Naive thymus-derived CD8-positive, alpha-beta T cell (primary cell): ENCODE data around the gene NAA20. TPM values are rescaled to one million over a fixed set of nuclear protein-coding genes. Genes with fewer than 3 reads are reported as not detected.

Experiments used
- ATAC-seq, 2 donors: fragments of 150-1000 bp; cut with Tn5 transposase in 1 of 2; sonication (Bioruptor Pico), chemical (Tn5 transposase) in 1 of 2; 1 replicate in 1 of 2; 2 replicates in 1 of 2; pipeline ENCODE4 v1.10.0; 2021; ENCODE audit warnings: mild to moderate bottlenecking in 2 of 2, moderate library complexity in 2 of 2
- POLR2A ChIA-PET: fragments of 350-600 bp; sonication (Branson Sonifier 250); formaldehyde crosslinking; loops from one replicate; lab custom pipeline; 2021; ENCODE audit warnings: antibody characterized with exemption; lab: Charles Lee
- DNase-seq, 10 donors: peaks; one replicate each; pipeline versions ENCODE4 v3.0.0 to v3.0.0-alpha.2; 2020 to 2022
- H3K27ac Mint-ChIP-seq, 10 donors: one replicate each; pipeline ENCODE4 v1.8.0; 2020 to 2022; ENCODE audit warnings: mild to moderate bottlenecking in 10 of 10, mixed read lengths in 10 of 10, moderate library complexity in 4 of 10, inconsistent platforms in 1 of 10
- H3K27me3 Mint-ChIP-seq, 5 donors: one replicate each; pipeline ENCODE4 v1.8.0; 2021 to 2022; ENCODE audit warnings: mixed read lengths in 5 of 5
- H3K36me3 Mint-ChIP-seq, 3 donors: one replicate each; pipeline ENCODE4 v1.8.0; 2020 to 2022; ENCODE audit warnings: mixed read lengths in 3 of 3, mild to moderate bottlenecking in 2 of 3, inconsistent platforms in 1 of 3
- H3K4me1 Mint-ChIP-seq, 4 donors: one replicate each; pipeline ENCODE4 v1.8.0; 2021 to 2022; ENCODE audit warnings: mixed read lengths in 4 of 4
- H3K4me3 Mint-ChIP-seq, 10 donors: one replicate each; pipeline ENCODE4 v1.8.0; 2020 to 2022; ENCODE audit warnings: mild to moderate bottlenecking in 10 of 10, mixed read lengths in 10 of 10, moderate library complexity in 6 of 10, inconsistent platforms in 1 of 10
- H3K9me3 Mint-ChIP-seq, 9 donors: one replicate each; pipeline ENCODE4 v1.8.0; 2020 to 2022; ENCODE audit warnings: mixed read lengths in 9 of 9, mild to moderate bottlenecking in 3 of 9, inconsistent platforms in 1 of 9, moderate library complexity in 1 of 9
- polyA plus RNA-seq, 3 donors: library from polyadenylated mRNA; unstranded; fragments of 300-500 nt; fragmentation: Illumina TruSeq; gene quantifications; one replicate each; pipeline ENCODE4 v1.2.3, GENCODE V29; 2021
- total RNA-seq, 8 experiments: library from RNA in 2 of 8; stranded (reverse) in 2 of 8; gene quantifications; one replicate each; pipeline ENCODE4 v1.2.3 and lab custom pipeline; 2021 to 2026

NAA20 gene
- total RNA-seq (10 to 100 TPM; 40.9 to 41.5 TPM), polyA plus RNA-seq (10 to 100 TPM; 75.0 to 82.4 (median 79.9) TPM), total RNA-seq (lab: John Stamatoyannopoulos, UW) (22.3 to 88.9 (median 43.1) reads per million in 6 experiments)

- POLR2A ChIA-PET, result interaction anchor here (0.8 to 2.1 kb wide), 4 partner anchors 9 to 37 kb away, joined by 4 to 48 read pairs (median 7); partner anchors contain the start of genes CFAP61 and CRNKL1
- Mint-ChIP-seq H3K4me3 (peak within 1 kb of the TSS; percentile 87 to 96 (median 93)), H3K27ac (peak within 1 kb of the TSS; percentile 90 to 99 (median 96)), H3K4me1 (peaks cover 31 to 61% (median 50%) of the 10 kb centered on the region in 4 donors), H3K36me3 (peaks cover 0 to 8% (median 1%) of the 10 kb centered on the region in 3 donors), H3K9me3 (no peaks in the 10 kb centered on the region), H3K27me3 (no peaks in the 10 kb centered on the region)
- peak; percentile 96 to 97 for ATAC-seq
- peak; percentile 84 to 94 (median 88) for DNase-seq
These were observed at the start of gene NAA20 for GRCh38 chr20:20017001-20017843. TSS of gene NAA20 (plus strand) at chr20:20017362. CDS start at chr20:20017397, 35 bp downstream.

- no peak for ATAC-seq
- no peaks in the 10 kb centered on the region for H3K36me3 Mint-ChIP-seq
- H3K27ac Mint-ChIP-seq, result no peak overlapping the region
- no peaks in the 10 kb centered on the region for H3K27me3 Mint-ChIP-seq
- no peaks in the 10 kb centered on the region for H3K9me3 Mint-ChIP-seq
- POLR2A ChIA-PET, result no interaction called here
- no peak overlapping the region for H3K4me3 Mint-ChIP-seq
- no peak for DNase-seq
- peaks cover 7 to 20% (median 15%) of the 10 kb centered on the region in 4 donors for H3K4me1 Mint-ChIP-seq
These were observed 49.7 kb upstream of the NAA20 start for GRCh38 chr20:19967445-19967844.

GRCh38 chr20:19968028-19968427 lies 49.1 kb upstream of the NAA20 start:
- Mint-ChIP-seq H3K27ac (peak overlapping the region in 3 of 10 donors; percentile 1 to 47 (median 9)), H3K9me3 (no peaks in the 10 kb centered on the region), H3K4me1 (peaks cover 7 to 20% (median 15%) of the 10 kb centered on the region in 4 donors), H3K4me3 (peak overlapping the region in 2 of 10 donors; percentile 5 to 8), H3K27me3 (no peaks in the 10 kb centered on the region), H3K36me3 (no peaks in the 10 kb centered on the region)
- ATAC-seq (no peak), DNase-seq (no peak)
- POLR2A ChIA-PET, result no interaction called here

- no peaks in the 10 kb centered on the region for H3K9me3 Mint-ChIP-seq
- H3K36me3 Mint-ChIP-seq, result no peaks in the 10 kb centered on the region
- DNase-seq (no peak), ATAC-seq (no peak)
- H3K27me3 Mint-ChIP-seq, result no peaks in the 10 kb centered on the region
- H3K4me3 Mint-ChIP-seq, result peak overlapping the region in 2 of 10 donors; percentile 5 to 8
- H3K4me1 Mint-ChIP-seq, result peaks cover 7 to 20% (median 15%) of the 10 kb centered on the region in 4 donors
- H3K27ac Mint-ChIP-seq, result peak overlapping the region in 3 of 10 donors; percentile 1 to 47 (median 9)
- POLR2A ChIA-PET, result no interaction called here
These were observed 48.6 kb upstream of the NAA20 start for GRCh38 chr20:19968466-19969073.

- Mint-ChIP-seq H3K27me3 (no peaks in the 10 kb centered on the region), H3K4me3 (no peak overlapping the region), H3K9me3 (no peaks in the 10 kb centered on the region), H3K36me3 (no peaks in the 10 kb centered on the region), H3K27ac (no peak overlapping the region), H3K4me1 (peaks cover 7 to 20% (median 15%) of the 10 kb centered on the region in 4 donors)
- ATAC-seq (no peak), DNase-seq (no peak)
- POLR2A ChIA-PET, result no interaction called here
These were observed 48.1 kb upstream of the NAA20 start for GRCh38 chr20:19969106-19969505.

- DNase-seq, result no peak
- POLR2A ChIA-PET, result no interaction called here
These were observed 47.5 kb upstream of the NAA20 start for GRCh38 chr20:19969507-19970255.

GRCh38 chr20:19970256-19970765 lies 46.9 kb upstream of the NAA20 start:
- Mint-ChIP-seq H3K9me3 (no peaks in the 10 kb centered on the region), H3K4me1 (peaks cover 7 to 20% (median 15%) of the 10 kb centered on the region in 4 donors), H3K36me3 (no peaks in the 10 kb centered on the region), H3K27ac (no peak overlapping the region), H3K27me3 (no peaks in the 10 kb centered on the region), H3K4me3 (no peak overlapping the region)
- ATAC-seq (no peak), DNase-seq (no peak)
- POLR2A ChIA-PET, result no interaction called here

More at GRCh38 chr20:19969507-19970255, 47.5 kb upstream of the NAA20 start:
- H3K4me3 Mint-ChIP-seq, result no peak overlapping the region
- H3K36me3 Mint-ChIP-seq, result no peaks in the 10 kb centered on the region
- H3K27ac Mint-ChIP-seq, result no peak overlapping the region
- no peaks in the 10 kb centered on the region for H3K9me3 Mint-ChIP-seq
- no peak for ATAC-seq
- H3K27me3 Mint-ChIP-seq, result no peaks in the 10 kb centered on the region
- H3K4me1 Mint-ChIP-seq, result peaks cover 7 to 20% (median 15%) of the 10 kb centered on the region in 4 donors

- H3K27me3 Mint-ChIP-seq, result no peaks in the 10 kb centered on the region
- H3K27ac Mint-ChIP-seq, result no peak overlapping the region
- POLR2A ChIA-PET, result no interaction called here
- no peak overlapping the region for H3K4me3 Mint-ChIP-seq
- no peaks in the 10 kb centered on the region for H3K9me3 Mint-ChIP-seq
- peaks cover 7 to 20% (median 17%) of the 10 kb centered on the region in 4 donors for H3K4me1 Mint-ChIP-seq
- H3K36me3 Mint-ChIP-seq, result no peaks in the 10 kb centered on the region
- no peak for DNase-seq
- no peak for ATAC-seq
These were observed 46.0 kb upstream of the NAA20 start for GRCh38 chr20:19971116-19971515.

- Mint-ChIP-seq H3K36me3 (no peaks in the 10 kb centered on the region), H3K4me3 (no peak overlapping the region), H3K4me1 (peaks cover 6 to 15% (median 10%) of the 10 kb centered on the region in 4 donors), H3K27ac (no peak overlapping the region), H3K27me3 (peaks cover 0 to 2% (median 0%) of the 10 kb centered on the region in 5 donors), H3K9me3 (no peaks in the 10 kb centered on the region)
- POLR2A ChIA-PET, result no interaction called here
- DNase-seq, result no peak
- ATAC-seq, result no peak
These were observed 43.1 kb upstream of the NAA20 start for GRCh38 chr20:19973961-19974629.

- Mint-ChIP-seq H3K9me3 (no peaks in the 10 kb centered on the region), H3K27ac (no peak overlapping the region), H3K27me3 (peaks cover 0 to 2% (median 0%) of the 10 kb centered on the region in 5 donors), H3K4me1 (peaks cover 3 to 11% (median 5%) of the 10 kb centered on the region in 4 donors), H3K4me3 (no peak overlapping the region), H3K36me3 (no peaks in the 10 kb centered on the region)
- POLR2A ChIA-PET, result no interaction called here
- ATAC-seq (no peak), DNase-seq (no peak)
These were observed 42.3 kb upstream of the NAA20 start for GRCh38 chr20:19974630-19975435.

- DNase-seq, result no peak
- Mint-ChIP-seq H3K9me3 (no peaks in the 10 kb centered on the region), H3K4me3 (no peak overlapping the region), H3K27me3 (peaks cover 0 to 2% (median 0%) of the 10 kb centered on the region in 5 donors), H3K4me1 (peaks cover 3 to 11% (median 5%) of the 10 kb centered on the region in 4 donors), H3K27ac (no peak overlapping the region), H3K36me3 (no peaks in the 10 kb centered on the region)
- no peak for ATAC-seq
- POLR2A ChIA-PET, result no interaction called here
These were observed 41.7 kb upstream of the NAA20 start for GRCh38 chr20:19975436-19975799.
